Keratinocyte (primary cell): ENCODE results near the gene DNAJB6.

Experiments used
- EZH2 ChIP-seq: IDR thresholded peaks from one replicate; pipeline ENCODE4 v1.6.1; 2012; ENCODE audit warnings: inconsistent platforms, mild to moderate bottlenecking, low read length, moderate library complexity
- TF ChIP-seq, protein P1 (sequence below), 3 experiments: IDR thresholded peaks in 1 of 3; conservative IDR thresholded peaks in 1 of 3; optimal IDR thresholded peaks in 1 of 3; 2 replicates in 2 of 3; 3 replicates in 1 of 3; pipeline versions ENCODE3 to v1.5.1; 2011; ENCODE audit warnings: low read length in 3 of 3, mild to moderate bottlenecking in 3 of 3, moderate library complexity in 2 of 3, control low read depth in 1 of 3, inconsistent platforms in 1 of 3; ENCODE audit not compliant: insufficient read depth in 2 of 3; ENCODE audit errors: extremely low read depth in 1 of 3

DNA sequence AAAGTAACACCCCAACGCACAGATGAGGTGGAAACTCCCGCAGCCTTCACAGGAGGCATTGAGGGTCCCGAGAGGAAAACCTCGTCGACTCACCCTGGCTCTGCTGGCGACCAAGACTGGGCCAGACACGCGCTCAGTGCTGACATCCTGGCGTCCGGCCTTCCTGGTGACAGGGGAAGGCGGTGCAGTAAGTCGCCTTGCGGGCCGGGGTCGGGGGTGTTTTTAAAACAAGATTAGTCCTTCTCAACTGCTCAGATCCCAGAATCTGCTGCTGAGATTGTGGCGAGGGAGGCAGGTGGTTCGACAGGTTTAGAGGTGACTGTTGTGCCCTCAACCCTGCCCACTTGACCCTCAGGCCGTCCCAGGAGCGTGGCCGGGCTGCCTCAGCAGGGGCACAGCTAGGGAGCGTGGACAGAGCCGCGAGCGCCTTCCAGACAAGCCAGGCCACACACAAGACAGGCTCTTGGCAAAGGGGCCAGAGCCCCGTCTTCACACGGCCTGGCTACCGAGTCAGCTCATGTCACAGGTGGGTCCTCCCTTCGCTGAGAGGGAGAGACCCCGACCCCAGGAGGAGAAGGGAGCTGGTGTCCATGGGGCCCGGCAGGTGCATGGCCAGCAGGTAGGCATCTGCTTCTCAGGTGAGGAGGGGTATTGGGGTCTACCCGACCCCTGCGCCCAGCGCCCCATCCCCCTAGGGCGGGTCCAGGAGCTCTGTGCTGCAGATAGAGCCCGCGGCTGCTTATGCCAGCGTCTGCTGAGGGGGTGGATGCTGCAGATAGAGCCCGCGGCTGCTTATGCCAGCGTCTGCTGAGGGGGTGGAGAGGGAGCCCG is 81.6 kb downstream of the DNAJB6 start:
- TF ChIP-seq, protein P1, sequence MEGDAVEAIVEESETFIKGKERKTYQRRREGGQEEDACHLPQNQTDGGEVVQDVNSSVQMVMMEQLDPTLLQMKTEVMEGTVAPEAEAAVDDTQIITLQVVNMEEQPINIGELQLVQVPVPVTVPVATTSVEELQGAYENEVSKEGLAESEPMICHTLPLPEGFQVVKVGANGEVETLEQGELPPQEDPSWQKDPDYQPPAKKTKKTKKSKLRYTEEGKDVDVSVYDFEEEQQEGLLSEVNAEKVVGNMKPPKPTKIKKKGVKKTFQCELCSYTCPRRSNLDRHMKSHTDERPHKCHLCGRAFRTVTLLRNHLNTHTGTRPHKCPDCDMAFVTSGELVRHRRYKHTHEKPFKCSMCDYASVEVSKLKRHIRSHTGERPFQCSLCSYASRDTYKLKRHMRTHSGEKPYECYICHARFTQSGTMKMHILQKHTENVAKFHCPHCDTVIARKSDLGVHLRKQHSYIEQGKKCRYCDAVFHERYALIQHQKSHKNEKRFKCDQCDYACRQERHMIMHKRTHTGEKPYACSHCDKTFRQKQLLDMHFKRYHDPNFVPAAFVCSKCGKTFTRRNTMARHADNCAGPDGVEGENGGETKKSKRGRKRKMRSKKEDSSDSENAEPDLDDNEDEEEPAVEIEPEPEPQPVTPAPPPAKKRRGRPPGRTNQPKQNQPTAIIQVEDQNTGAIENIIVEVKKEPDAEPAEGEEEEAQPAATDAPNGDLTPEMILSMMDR (optimal IDR thresholded peaks at IDR 0.05 in 1 of 3, IDR thresholded peaks at IDR 0.05 in 1 of 3, conservative IDR thresholded peaks at IDR 0.05 in 1 of 3; ENCODE audit: extremely low read depth in 1 of 3, insufficient read depth in 2 of 3, low read length in 3 of 3): no peak
- no peak for TF ChIP-seq EZH2
